HG02981 (cell line): ENCODE measurements around the gene CPLANE2.
"Not testable (repeated sequence)": the region's sequence is repeated elsewhere in the genome, so short reads cannot be mapped to it uniquely, and the experiment has no call there.

ENCODE experiments used
- ATAC-seq: cut with Tn5 transposase; IDR thresholded peaks from one replicate; pipeline ENCODE4 v1.9.1; 2021; ENCODE audit warnings: mild to moderate bottlenecking, moderate library complexity; ENCODE audit not compliant: unreplicated experiment

Gene CPLANE2

GRCh38 chr1:16231331-16232315, 5.4 kb downstream of the CPLANE2 start:
- no peak for ATAC-seq

GRCh38 chr1:16230744-16231143, 6.2 kb downstream of the CPLANE2 start:
- ATAC-seq: no peak

- ATAC-seq: no peak
Measured at GRCh38 chr1:16229976-16230740, 6.8 kb downstream of the CPLANE2 start.

GRCh38 chr1:16226490-16227179, 10.3 kb downstream of the CPLANE2 start:
- ATAC-seq: no peak

GRCh38 chr1:16226129-16226489, 10.9 kb downstream of the CPLANE2 start:
- no peak for ATAC-seq

GRCh38 chr1:16224472-16224871, 12.5 kb downstream of the CPLANE2 start:
- ATAC-seq: no peak

GRCh38 chr1:16222716-16223115, 14.3 kb downstream of the CPLANE2 start:
- not testable (repeated sequence) for ATAC-seq

GRCh38 chr1:16221499-16221898, 15.5 kb downstream of the CPLANE2 start:
- ATAC-seq: no peak

GRCh38 chr1:16219968-16220500, 16.9 kb downstream of the CPLANE2 start:
- ATAC-seq: no peak

- ATAC-seq: no peak
Measured at GRCh38 chr1:16218674-16219071, 18.3 kb downstream of the CPLANE2 start.

GRCh38 chr1:16218014-16218673, 18.8 kb downstream of the CPLANE2 start:
- ATAC-seq: no peak

GRCh38 chr1:16217061-16217785, 19.8 kb downstream of the CPLANE2 start:
- peak; percentile 85 for ATAC-seq

- ATAC-seq: no peak
Measured at GRCh38 chr1:16215882-16216753, 20.9 kb downstream of the CPLANE2 start.

GRCh38 chr1:16215240-16215639, 21.7 kb downstream of the CPLANE2 start:
- ATAC-seq: not testable (repeated sequence)

GRCh38 chr1:16213544-16213943, 23.4 kb downstream of the CPLANE2 start:
- ATAC-seq: not testable (repeated sequence)

GRCh38 chr1:16213013-16213412, 24.0 kb downstream of the CPLANE2 start:
- no peak for ATAC-seq

GRCh38 chr1:16212251-16212961, 24.6 kb downstream of the CPLANE2 start, which contains the start of gene ARHGEF19:
Gene ARHGEF19, minus strand, starts transcription at chr1:16212652. Its CDS starts 3,598 bp downstream, at chr1:16209054.
- ATAC-seq: no peak

- ATAC-seq: no peak
Measured at GRCh38 chr1:16211824-16212223, 25.2 kb downstream of the CPLANE2 start.
